K562 (cell line): Measurements from ENCODE around the gene CREB5. TPM values are rescaled to one million over a fixed set of nuclear protein-coding genes. Genes with fewer than 3 reads are reported as not detected.

Experiments used
- ATAC-seq: fragments of 200-7000 bp; cut with Tn5 transposase; 3 replicates; pipeline ENCODE4 v1.9.1; 2020; ENCODE audit warnings: moderate library complexity
- BruUV-seq: library from RNA; stranded (reverse); fragments of 400-500 nt; replicated peaks from 2 replicates; lab custom pipeline; 2021; lab: Mats Ljungman, UMichigan
- CTCF ChIA-PET: fragments of 300-600 bp; formaldehyde crosslinking; extraction: SDS; loops from one replicate; lab custom pipeline; 2021; ENCODE audit warnings: low intra/inter-chr PET ratio; lab: Yijun Ruan, JAX
- POLR2A ChIA-PET: fragments of 300-600, 350-650 bp; sonication (Branson Sonifier 250); formaldehyde crosslinking; extraction: SDS; loops from one replicate; lab custom pipeline; 2021; ENCODE audit warnings: antibody characterized with exemption, inconsistent platforms; lab: Yijun Ruan, JAX
- DNase-seq, 4 experiments: peaks; one replicate each; pipeline versions ENCODE4 v3.0.0 to v3.0.0-alpha.2; 2011 to 2018; ENCODE audit warnings: low spot score in 3 of 4, mixed read lengths in 3 of 4; ENCODE audit errors: extremely low read depth in 1 of 4
- FAIRE-seq: peaks from 2 replicates; lab custom pipeline; 2011; peaks lifted over from hg19 to GRCh38; lab: Jason Lieb, UNC
- H2AFZ ChIP-seq: 2 replicates; pipeline ENCODE4 v1.6.0; 2011; ENCODE audit warnings: low read depth, low read length, control low read depth, inconsistent platforms
- H3K27ac ChIP-seq: fragments of 200-600 bp; 3 replicates; pipeline ENCODE4 v1.8.0; 2011; ENCODE audit warnings: low read depth, mild to moderate bottlenecking, control low read depth, inconsistent platforms, low read length, moderate library complexity, mixed read lengths; ENCODE audit errors: extremely low read depth
- H3K27me3 ChIP-seq, 2 experiments: fragments of 300-600 bp in 1 of 2; 2 replicates in 1 of 2; 3 replicates in 1 of 2; pipeline versions ENCODE4 v1.6.0 to v1.8.0; 2011; ENCODE audit warnings: inconsistent platforms in 2 of 2, low read length in 2 of 2, mild to moderate bottlenecking in 1 of 2, mixed read lengths in 1 of 2, moderate library complexity in 1 of 2; ENCODE audit not compliant: control insufficient read depth in 2 of 2, insufficient read depth in 2 of 2
- H3K36me3 ChIP-seq: fragments of 300-600 bp; 3 replicates; pipeline ENCODE4 v1.8.0; 2011; ENCODE audit warnings: mild to moderate bottlenecking, low read length, inconsistent platforms; ENCODE audit not compliant: control insufficient read depth, insufficient read depth
- H3K4me1 ChIP-seq, 2 experiments: fragments of 200-600 bp in 1 of 2; replicated peaks in 1 of 2; 2 replicates in 1 of 2; 3 replicates in 1 of 2; pipeline versions ENCODE4 v1.5.1 to v1.8.0; 2011; ENCODE audit warnings: inconsistent platforms in 2 of 2, low read length in 2 of 2, mild to moderate bottlenecking in 1 of 2, mixed read lengths in 1 of 2, moderate library complexity in 1 of 2; ENCODE audit not compliant: control insufficient read depth in 2 of 2, insufficient read depth in 2 of 2
- H3K4me2 ChIP-seq: 2 replicates; pipeline ENCODE4 v1.6.1; 2011; ENCODE audit warnings: low read length, control low read depth, inconsistent platforms, mixed read lengths; ENCODE audit not compliant: insufficient read depth
- H3K4me3 ChIP-seq: fragments of 200-600 bp; sonication (generic), shearing (Covaris generic); 2 replicates; pipeline ENCODE4 v1.5.1; 2016; ENCODE audit warnings: control low read depth, inconsistent platforms
- H3K79me2 ChIP-seq: fragments of 200-600 bp; 3 replicates; pipeline ENCODE4 v1.8.0; 2011; ENCODE audit warnings: low read length, inconsistent platforms; ENCODE audit not compliant: control insufficient read depth, insufficient read depth
- H3K9ac ChIP-seq, 2 experiments: 2 replicates each; pipeline versions ENCODE4 v1.6.0 to v1.6.1; 2011; ENCODE audit warnings: low read depth in 2 of 2, low read length in 2 of 2, control low read depth in 1 of 2, inconsistent platforms in 1 of 2, mild to moderate bottlenecking in 1 of 2, mixed read lengths in 1 of 2; ENCODE audit not compliant: insufficient read depth in 1 of 2
- H3K9me1 ChIP-seq: one replicate; pipeline ENCODE4 v1.6.0; 2011; ENCODE audit warnings: inconsistent platforms, mild to moderate bottlenecking, low read length, moderate library complexity; ENCODE audit not compliant: control insufficient read depth, insufficient read depth
- H3K9me3 ChIP-seq: replicated peaks from 2 replicates; pipeline ENCODE4 v1.5.1; 2011; ENCODE audit warnings: low read depth, low read length, inconsistent platforms; ENCODE audit not compliant: control insufficient read depth, insufficient read depth
- H4K20me1 ChIP-seq: replicated peaks from 2 replicates; pipeline ENCODE4 v1.6.1; 2011; ENCODE audit warnings: low read length, inconsistent platforms, mixed read lengths; ENCODE audit not compliant: control insufficient read depth, insufficient read depth
- CBX5 ChIP-seq: IDR thresholded peaks from 2 replicates; pipeline ENCODE4 v1.6.1; 2014; ENCODE audit warnings: low read depth, borderline replicate concordance
- CEBPZ ChIP-seq: fragments of 150-350 bp; IDR thresholded peaks from 2 replicates; pipeline ENCODE4 v1.6.1; 2014; ENCODE audit warnings: low read depth, mild to moderate bottlenecking, low read length, borderline replicate concordance
- FOS ChIP-seq: IDR thresholded peaks from 3 replicates; pipeline ENCODE4 v1.6.1; 2011; ENCODE audit not compliant: insufficient read length; ENCODE audit errors: extremely low read depth
- KDM2B ChIP-seq: fragments of 250-450 bp; sonication (Bioruptor Pico); IDR thresholded peaks from 2 replicates; pipeline ENCODE4 v1.8.0; 2021; ENCODE audit warnings: mild to moderate bottlenecking, moderate library complexity
- OTX1 ChIP-seq: fragments of 450-650 bp; formaldehyde crosslinking; IDR thresholded peaks from 2 replicates; pipeline ENCODE4 v1.4.0; 2022; ENCODE audit warnings: mild to moderate bottlenecking
- PATZ1 ChIP-seq: fragments of 250-450 bp; sonication (Bioruptor Pico); IDR thresholded peaks from 2 replicates; pipeline ENCODE4 v1.5.0; 2020; ENCODE audit warnings: mild to moderate bottlenecking, borderline replicate concordance
- POU5F1 ChIP-seq: fragments of 150-350 bp; IDR thresholded peaks from 2 replicates; pipeline ENCODE4 v1.6.1; 2014; ENCODE audit warnings: borderline replicate concordance, low read length, low read depth, mild to moderate bottlenecking; ENCODE audit not compliant: partially characterized antibody
- SOX6 ChIP-seq: fragments of 450-650 bp; IDR thresholded peaks from 2 replicates; pipeline ENCODE4 v1.6.1; 2014; ENCODE audit warnings: mild to moderate bottlenecking
- XRCC5 ChIP-seq: fragments of 200-400 bp; formaldehyde crosslinking; IDR thresholded peaks from 2 replicates; pipeline ENCODE4 v1.6.1; 2017; ENCODE audit warnings: low read depth, mild to moderate bottlenecking, low read length
- ZBED1 ChIP-seq: IDR thresholded peaks from 2 replicates; pipeline ENCODE4 v1.6.1; 2014
- ZNF354B ChIP-seq: fragments of 250-450 bp; sonication (Bioruptor Pico); IDR thresholded peaks from 2 replicates; pipeline ENCODE4 v1.4.0; 2020
- WGBS: fragments of 100-300 bp; shearing (Covaris generic); methylation state at CpG from one replicate; pipeline ENCODE4 v1.1.6; 2016; ENCODE audit warnings: low coverage, mixed read lengths; ENCODE audit not compliant: insufficient coverage; ENCODE audit errors: missing lambda C conversion rate; 5-methylcytosine and 5-hydroxymethylcytosine counted together
- in situ Hi-C: fragments of 300-500 bp; cut with MboI; formaldehyde crosslinking; loops from 4 replicates; pipeline ENCODE4 v1.15.0; 2018; ENCODE audit warnings: inconsistent platforms, mixed read lengths
- intact Hi-C: fragments of 100-400 bp; cut with micrococcal nuclease; formaldehyde crosslinking; loops from 2 replicates; pipeline ENCODE4 v1.14.2; 2022
- polyA plus RNA-seq, 8 experiments: library from polyadenylated mRNA; depleted of rRNA in 4 of 8; stranded (reverse) in 5 of 8; unstranded in 3 of 8; fragments of >200 nt; fragmentation: Nextera tagmentation in 2 of 8; fragmentation: Illumina TruSeq in 1 of 8; extraction: Ambion mirVana in 2 of 8; extraction: Trizol in 1 of 8; gene quantifications; 2 replicates each; pipeline versions ENCODE4 v1.2.1 to v1.2.3, GENCODE V29; 2011 to 2014; ENCODE audit warnings: inconsistent platforms in 1 of 8, missing spikeins in 1 of 8
- total RNA-seq, 7 experiments: library from RNA; depleted of rRNA in 6 of 7; stranded (reverse); fragments of >200 nt in 6 of 7; fragmentation: Illumina TruSeq in 2 of 7; extraction: Trizol in 2 of 7; gene quantifications; 2 replicates each; pipeline versions ENCODE4 v1.2.1 to v1.2.3, GENCODE V29; 2011 to 2021; ENCODE audit warnings: low replicate concordance in 1 of 7

Gene CREB5
- total and polyA plus RNA-seq, 9 of the 15 experiments (the other 6 are each of a cell fraction or from before 2014, with no cell fraction given): 0.33 to 6.4 (median 1.8) TPM

- TF ChIP-seq PATZ1: no peak
- no peak for TF ChIP-seq XRCC5
- no peak for TF ChIP-seq ZBED1
- no peak for TF ChIP-seq FOS
Measured at GRCh38 chr7:28517206-28517605, 104.9 kb downstream of the CREB5 start (continued).

GRCh38 chr7:28517606-28518005 lies 105.3 kb downstream of the CREB5 start:
- H3K9me3 ChIP-seq: no peaks in the 10 kb centered on the region
- H3K27ac ChIP-seq: no peak overlapping the region
- ChIA-PET POLR2A (no interaction called here), CTCF (no interaction called here)
- DNase-seq (no peak), ATAC-seq (no peak), FAIRE-seq (no peak)
- H3K79me2 ChIP-seq: no peaks in the 10 kb centered on the region
- intact Hi-C loops: no loop called here
- H3K4me3 ChIP-seq: no peak overlapping the region
- WGBS: under 1% methylated on average over 7 of the region's 7 CpGs
- no peak overlapping the region for H2AFZ ChIP-seq
- BruUV-seq: no TSS peak
- H3K4me2 ChIP-seq: no peak overlapping the region
- in situ Hi-C loops: no loop called here
- no peak overlapping the region for H3K9ac ChIP-seq
- TF ChIP-seq OTX1 (CRISPR knock-in tag) (no peak), ZNF354B (CRISPR knock-in tag) (no peak), KDM2B (CRISPR knock-in tag) (no peak), POU5F1 (no peak), SOX6 (no peak), CBX5 (no peak), CEBPZ (no peak)
- no peaks in the 10 kb centered on the region for H3K4me1 ChIP-seq
- peaks cover 3% of the 10 kb centered on the region for H3K9me1 ChIP-seq
- peaks cover 21 to 29% of the 10 kb centered on the region in 2 experiments; a peak in 4 of 5 replicates for H3K27me3 ChIP-seq
- no peaks in the 10 kb centered on the region for H4K20me1 ChIP-seq
- no peaks in the 10 kb centered on the region for H3K36me3 ChIP-seq
